ENCODE data around the gene C4BPB. TPM values are rescaled to one million over a fixed set of nuclear protein-coding genes. Genes with fewer than 3 reads are reported as not detected.
A peak's percentile ranks its signal among the peaks of the same experiment; 100 is the strongest.

The C4BPB gene
- total RNA-seq, 1 donor from 2014 or later = 0.30 TPM

- no peak for DNase-seq
- Histone ChIP-seq H3K4me1 (peaks cover 63% of the 10 kb centered on the region), H3K27ac (replicated peaks) (peak overlapping the region; percentile 97), H3K27me3 (ENCODE audit: low read depth) (no peaks in the 10 kb centered on the region), H3K9me3 (replicated peaks) (no peaks in the 10 kb centered on the region), H3K36me3 (peaks cover 53% of the 10 kb centered on the region), H3K4me3 (no peak overlapping the region)
- no peak for TF ChIP-seq CTCF (IDR thresholded peaks at IDR 0.05; ENCODE audit: borderline replicate concordance)
- intact Hi-C loops (cut with micrococcal nuclease) = no loop called here
These were observed 28.1 kb upstream of the C4BPB start for GRCh38 chr1:207060596-207060995.

- peak overlapping the region; percentile 55 for H3K27ac ChIP-seq (replicated peaks)
- H3K36me3 ChIP-seq = peaks cover 68% of the 10 kb centered on the region
- no peak overlapping the region for H3K4me3 ChIP-seq
- H3K9me3 ChIP-seq (replicated peaks) = no peaks in the 10 kb centered on the region
- DNase-seq = no peak
- no peaks in the 10 kb centered on the region for H3K27me3 ChIP-seq (ENCODE audit: low read depth)
- H3K4me1 ChIP-seq = peaks cover 69% of the 10 kb centered on the region
- TF ChIP-seq CTCF (IDR thresholded peaks at IDR 0.05; ENCODE audit: borderline replicate concordance) = no peak
- intact Hi-C loops (cut with micrococcal nuclease) = no loop called here
These were observed 26.6 kb upstream of the C4BPB start for GRCh38 chr1:207062058-207062457.

- peaks cover 66% of the 10 kb centered on the region for H3K4me1 ChIP-seq
- intact Hi-C loops (cut with micrococcal nuclease) = no loop called here
These were observed 25.6 kb upstream of the C4BPB start for GRCh38 chr1:207063014-207063413.

GRCh38 chr1:207064561-207064960, 24.1 kb upstream of the C4BPB start:
- peaks cover 69% of the 10 kb centered on the region for H3K4me1 ChIP-seq
- intact Hi-C loops (cut with micrococcal nuclease) = no loop called here
- peak overlapping the region; percentile 64 for H3K4me3 ChIP-seq
- no peaks in the 10 kb centered on the region for H3K27me3 ChIP-seq (ENCODE audit: low read depth)
- TF ChIP-seq CTCF (IDR thresholded peaks at IDR 0.05; ENCODE audit: borderline replicate concordance) = no peak
- no peaks in the 10 kb centered on the region for H3K9me3 ChIP-seq (replicated peaks)
- H3K27ac ChIP-seq (replicated peaks) = peak overlapping the region; percentile 82
- H3K36me3 ChIP-seq = peaks cover 88% of the 10 kb centered on the region
- peak; percentile 54 for DNase-seq

More at GRCh38 chr1:207063014-207063413, 25.6 kb upstream of the C4BPB start:
- H3K4me3 ChIP-seq = no peak overlapping the region
- no peaks in the 10 kb centered on the region for H3K9me3 ChIP-seq (replicated peaks)
- H3K36me3 ChIP-seq = peaks cover 77% of the 10 kb centered on the region
- H3K27ac ChIP-seq (replicated peaks) = peak overlapping the region; percentile 55
- no peaks in the 10 kb centered on the region for H3K27me3 ChIP-seq (ENCODE audit: low read depth)
- TF ChIP-seq CTCF (IDR thresholded peaks at IDR 0.05; ENCODE audit: borderline replicate concordance) = no peak
- DNase-seq = no peak

GRCh38 chr1:207067185-207067584, 21.5 kb upstream of the C4BPB start:
- intact Hi-C loops (cut with micrococcal nuclease) = no loop called here
- Histone ChIP-seq H3K36me3 (peaks cover 91% of the 10 kb centered on the region), H3K4me3 (peak overlapping the region; percentile 64), H3K27me3 (ENCODE audit: low read depth) (no peaks in the 10 kb centered on the region), H3K9me3 (replicated peaks) (no peaks in the 10 kb centered on the region), H3K27ac (replicated peaks) (peak overlapping the region; percentile 82), H3K4me1 (peaks cover 75% of the 10 kb centered on the region)
- TF ChIP-seq CTCF (IDR thresholded peaks at IDR 0.05; ENCODE audit: borderline replicate concordance) = no peak
- DNase-seq = no peak
